GM21423 (cell line): ENCODE data around the gene PANX3.

Source experiments
- ATAC-seq: cut with Tn5 transposase; IDR thresholded peaks from one replicate; pipeline ENCODE4 v1.9.1; 2021; ENCODE audit warnings: mild to moderate bottlenecking, moderate library complexity; ENCODE audit not compliant: unreplicated experiment

The PANX3 gene

DNA sequence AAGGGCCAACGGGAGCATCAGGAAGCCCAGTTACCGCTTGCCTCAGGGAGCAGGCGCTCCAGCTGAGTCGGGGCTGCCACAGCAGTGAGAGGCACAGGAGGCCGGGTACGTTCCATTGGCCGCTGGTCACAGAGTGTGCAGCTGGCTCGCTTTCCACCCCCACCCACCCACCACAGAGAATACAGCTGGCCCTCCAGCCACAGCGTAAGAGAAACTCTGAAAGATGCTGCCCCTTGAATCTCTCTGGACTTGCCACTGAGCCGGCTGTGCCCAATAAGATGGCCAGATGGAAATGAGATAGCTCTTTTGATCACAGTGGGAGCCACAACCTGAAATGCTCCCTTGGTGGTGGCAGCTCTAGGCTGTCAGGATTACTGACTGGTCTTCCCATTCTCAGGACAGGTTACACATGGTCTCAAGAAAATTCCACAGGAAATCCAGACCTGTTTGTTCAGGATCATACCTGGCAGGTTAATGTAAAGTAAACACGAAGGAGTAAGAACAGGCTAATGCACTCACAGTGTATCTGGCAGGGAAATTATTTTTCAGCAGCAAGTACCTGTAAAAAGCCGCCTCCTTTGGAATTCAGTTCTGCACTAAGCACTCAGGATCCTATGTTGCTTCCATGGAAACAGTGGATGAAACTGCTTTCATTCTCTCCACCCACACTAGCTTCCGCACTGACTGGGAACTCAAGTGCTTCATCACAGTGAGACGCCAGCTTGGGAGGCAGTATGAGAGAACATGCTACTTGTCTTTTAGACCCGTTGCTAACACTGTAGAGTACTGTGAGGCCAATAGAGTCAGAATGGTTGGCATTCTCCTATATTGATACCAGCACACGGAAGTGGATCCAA is 45.8 kb downstream of the PANX3 start:
- ATAC-seq: no peak

DNA sequence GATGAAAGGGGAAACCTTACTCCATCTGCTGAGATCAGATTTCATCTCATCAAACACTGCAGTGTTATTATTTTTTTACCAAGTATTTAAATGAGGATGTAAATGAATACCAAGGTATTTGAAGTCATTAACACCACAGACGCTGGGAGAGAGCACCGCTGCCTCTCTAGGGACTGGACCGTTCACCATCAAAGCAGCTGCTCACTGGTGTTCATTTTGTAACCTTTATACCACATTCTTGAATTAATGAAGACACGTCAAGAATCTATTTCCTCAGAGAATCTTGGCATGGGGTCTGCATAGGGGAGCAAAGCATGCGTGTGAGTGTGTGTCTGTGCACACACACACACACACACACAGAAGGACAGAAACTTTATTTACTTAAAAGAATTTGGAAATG is 46.7 kb downstream of the PANX3 start:
- ATAC-seq: no peak

DNA sequence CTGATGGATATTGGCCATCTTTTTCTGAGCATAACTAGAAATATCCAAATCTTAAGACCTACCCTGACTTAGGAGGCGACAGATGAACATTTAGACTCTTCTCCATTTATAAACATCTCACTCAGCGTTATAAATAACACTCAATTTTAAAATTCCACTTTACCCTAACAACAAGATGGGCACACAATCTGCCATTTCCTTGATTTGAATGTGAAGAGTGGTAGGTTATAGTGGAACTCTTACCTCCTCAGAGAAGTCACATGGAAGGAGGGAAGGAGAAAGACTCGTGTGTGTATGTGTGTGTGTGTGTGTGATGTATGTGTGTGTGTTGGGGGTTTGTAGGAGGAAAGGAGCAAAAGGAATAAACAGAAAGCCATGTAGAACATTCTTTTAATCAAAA is 47.3 kb downstream of the PANX3 start:
- no peak for ATAC-seq

- no peak for ATAC-seq
These were observed 47.8 kb downstream of the PANX3 start for GRCh38 chr11:124658986-124659385.

- no peak for ATAC-seq
These were observed 50.3 kb downstream of the PANX3 start for GRCh38 chr11:124661553-124661952.

GRCh38 chr11:124662106-124662505 is 50.9 kb downstream of the PANX3 start:
- ATAC-seq: no peak

DNA sequence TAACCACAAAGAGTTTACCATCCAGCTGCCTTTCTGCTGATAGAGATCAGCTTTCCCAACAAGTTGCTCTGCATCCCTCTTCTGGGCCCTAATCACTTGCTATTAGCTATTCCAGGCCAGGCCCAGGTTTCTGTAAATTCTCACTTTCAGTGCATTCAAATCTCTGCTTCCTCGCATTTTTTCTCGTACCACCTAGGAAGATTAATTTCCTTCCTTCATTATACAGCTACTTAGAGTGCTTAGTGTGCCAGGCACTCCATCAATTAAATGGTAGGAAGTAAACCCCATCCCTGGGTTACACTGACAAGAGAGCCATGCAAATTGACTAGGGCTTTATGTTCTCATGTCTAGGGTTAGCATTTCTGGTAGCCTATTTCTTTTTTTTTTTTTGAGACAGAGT is 52.6 kb downstream of the PANX3 start:
- no peak for ATAC-seq

GRCh38 chr11:124667601-124668000 is 56.4 kb downstream of the PANX3 start:
- ATAC-seq: no peak

DNA sequence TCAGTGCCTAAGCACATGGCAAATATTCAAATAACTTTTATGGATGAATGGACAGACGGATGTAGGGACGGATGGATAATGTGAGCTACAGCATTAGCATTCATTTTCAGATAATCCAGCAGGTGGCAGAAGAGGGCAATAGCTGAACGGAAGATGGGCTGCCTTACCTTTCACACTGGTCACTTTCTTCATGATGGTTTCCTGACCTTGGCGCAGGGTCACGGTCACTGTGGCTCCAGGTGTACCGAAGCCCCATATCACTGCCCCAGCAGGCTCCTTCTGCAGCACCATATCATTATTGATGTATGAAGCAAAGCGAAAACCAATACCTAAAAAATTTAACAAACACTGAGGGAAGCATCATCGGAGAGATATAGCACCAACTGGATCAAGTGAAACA is 58.0 kb downstream of the PANX3 start:
- no peak for ATAC-seq
